Liver (tissue), 9 donors: ENCODE measurements around the gene CFAP54. TPM values are rescaled to one million over a fixed set of nuclear protein-coding genes. Genes with fewer than 3 reads are reported as not detected.

Source experiments
- DNase-seq: peaks from one replicate; pipeline ENCODE4 v3.0.0-alpha.2; 2017; ENCODE audit warnings: low spot score
- H3K27ac ChIP-seq, 2 donors: one replicate each; pipeline ENCODE4 v1.7.0; 2013; ENCODE audit warnings: inconsistent platforms in 2 of 2, low read length in 2 of 2, control low read depth in 1 of 2, low read depth in 1 of 2, mild to moderate bottlenecking in 1 of 2
- H3K27me3 ChIP-seq, 4 donors: one replicate each; pipeline versions ENCODE4 v1.6.1 to v1.7.0; 2013; ENCODE audit warnings: low read length in 3 of 4, inconsistent platforms in 1 of 4, mild to moderate bottlenecking in 1 of 4, moderate library complexity in 1 of 4; ENCODE audit not compliant: control insufficient read depth in 4 of 4, insufficient read depth in 4 of 4
- H3K36me3 ChIP-seq, 4 donors: one replicate each; pipeline versions ENCODE4 v1.6.1 to v1.7.0; 2013; ENCODE audit warnings: low read length in 3 of 4, mild to moderate bottlenecking in 3 of 4, low read depth in 1 of 4, moderate library complexity in 1 of 4; ENCODE audit not compliant: control insufficient read depth in 4 of 4, insufficient read depth in 3 of 4
- H3K4me1 ChIP-seq, 4 donors: one replicate each; pipeline versions ENCODE4 v1.6.1 to v1.7.0; 2013; ENCODE audit warnings: low read length in 3 of 4, mild to moderate bottlenecking in 3 of 4, moderate library complexity in 1 of 4; ENCODE audit not compliant: control insufficient read depth in 4 of 4, insufficient read depth in 4 of 4
- H3K4me3 ChIP-seq, 3 donors: one replicate each; pipeline versions ENCODE4 v1.6.1 to v1.7.0; 2013; ENCODE audit warnings: low read length in 3 of 3, control low read depth in 1 of 3, low read depth in 1 of 3, mild to moderate bottlenecking in 1 of 3
- H3K9ac ChIP-seq, 2 donors: one replicate each; pipeline ENCODE4 v1.7.0; 2013; ENCODE audit warnings: low read length in 2 of 2, mild to moderate bottlenecking in 2 of 2, moderate library complexity in 2 of 2, control low read depth in 1 of 2, low read depth in 1 of 2
- H3K9me3 ChIP-seq, 4 donors: one replicate each; pipeline versions ENCODE4 v1.6.1 to v1.7.0; 2013; ENCODE audit warnings: low read length in 3 of 4; ENCODE audit not compliant: control insufficient read depth in 4 of 4
- ATF3 ChIP-seq: IDR thresholded peaks from 2 replicates; pipeline ENCODE4 v1.6.1; 2016; ENCODE audit warnings: antibody characterized with exemption
- CTCF ChIP-seq: fragments of 150-350 bp; IDR thresholded peaks from 2 replicates; pipeline ENCODE4 v1.5.1; 2017; ENCODE audit warnings: improper control_type of control experiment, low read depth, low read length; ENCODE audit not compliant: missing input control
- EGR1 ChIP-seq, 2 donors: IDR thresholded peaks; 2 replicates each; pipeline ENCODE4 v1.6.1; 2016 to 2018; ENCODE audit warnings: antibody characterized with exemption in 2 of 2, low read depth in 2 of 2
- FOXA1 ChIP-seq: IDR thresholded peaks from 2 replicates; pipeline ENCODE4 v1.6.1; 2016; ENCODE audit warnings: antibody characterized with exemption
- FOXA2 ChIP-seq: IDR thresholded peaks from 2 replicates; pipeline ENCODE4 v1.6.1; 2016; ENCODE audit warnings: antibody characterized with exemption
- GABPA ChIP-seq, 2 donors: IDR thresholded peaks in 1 of 2; conservative IDR thresholded peaks in 1 of 2; 2 replicates each; pipeline ENCODE4 v1.6.1; 2016; ENCODE audit warnings: antibody characterized with exemption in 2 of 2, mild to moderate bottlenecking in 1 of 2, moderate library complexity in 1 of 2
- HNF4G ChIP-seq: IDR thresholded peaks from 2 replicates; pipeline ENCODE4 v1.6.1; 2016; ENCODE audit warnings: antibody characterized with exemption
- JUND ChIP-seq, 2 donors: IDR thresholded peaks; 2 replicates each; pipeline ENCODE4 v1.6.1; 2016; ENCODE audit warnings: antibody characterized with exemption in 2 of 2
- MAX ChIP-seq: IDR thresholded peaks from 2 replicates; pipeline ENCODE4 v1.6.1; 2016; ENCODE audit warnings: antibody characterized with exemption
- RAD21 ChIP-seq, 2 donors: IDR thresholded peaks; 2 replicates each; pipeline ENCODE4 v1.6.1; 2016; ENCODE audit warnings: antibody characterized with exemption in 2 of 2, mild to moderate bottlenecking in 2 of 2
- REST ChIP-seq: IDR thresholded peaks from 2 replicates; pipeline ENCODE4 v1.6.1; 2016; ENCODE audit warnings: antibody characterized with exemption, mild to moderate bottlenecking
- RXRA ChIP-seq, 2 donors: IDR thresholded peaks; 2 replicates each; pipeline ENCODE4 v1.6.1; 2017 to 2018; ENCODE audit warnings: antibody characterized with exemption in 2 of 2, mild to moderate bottlenecking in 1 of 2
- SP1 ChIP-seq: IDR thresholded peaks from 2 replicates; pipeline ENCODE4 v1.6.1; 2018; ENCODE audit warnings: antibody characterized with exemption, mild to moderate bottlenecking
- YY1 ChIP-seq: IDR thresholded peaks from 2 replicates; pipeline ENCODE4 v1.6.1; 2016; ENCODE audit warnings: antibody characterized with exemption, mild to moderate bottlenecking
- ZBTB33 ChIP-seq: IDR thresholded peaks from 2 replicates; pipeline ENCODE4 v1.6.1; 2016; ENCODE audit warnings: antibody characterized with exemption
- WGBS: extraction: QIAGEN DNeasy Blood & Tissue Kit; methylation state at CpG from one replicate; pipeline ENCODE4 v1.1.7; 2013; 5-methylcytosine and 5-hydroxymethylcytosine counted together
- polyA plus RNA-seq, 2 donors: library from polyadenylated mRNA; stranded (reverse) in 1 of 2; unstranded in 1 of 2; fragments of 200-250 nt in 1 of 2; fragments of >200 nt in 1 of 2; fragmentation: Nextera tagmentation in 1 of 2; extraction: Ambion mirVana in 1 of 2; gene quantifications; one replicate each; pipeline versions ENCODE4 v1.2.1 to v1.2.3, GENCODE V29; 2013 to 2015
- total RNA-seq, 2 donors: library from RNA; depleted of rRNA; stranded (reverse); fragments of >200 nt; gene quantifications; one replicate each; pipeline ENCODE4 v1.2.3, GENCODE V29; 2014
- donor health status: healthy.
- donor health status: healthy.
- donor health status: healthy.
- donor health status: healthy.
- donor health status: healthy.

The CFAP54 gene
- total and polyA plus RNA-seq, 4 donors: 0.01 to 0.19 (median 0.15) TPM

- TF ChIP-seq REST (no peak), FOXA2 (no peak), EGR1 (IDR thresholded peaks at IDR 0.05; ENCODE audit: low read depth in 2 of 2) (no peak), MAX (no peak), HNF4G (no peak), JUND (IDR thresholded peaks at IDR 0.05) (no peak), ATF3 (no peak), SP1 (no peak)
These were observed 159.5 kb downstream of the CFAP54 start (continued) for GRCh38 chr12:96648923-96649322.

- peaks cover 0 to 3% (median 0%) of the 10 kb centered on the region in 4 donors for H3K9me3 ChIP-seq
- no peak overlapping the region for H3K4me3 ChIP-seq
- DNase-seq: no peak
- 36% methylated on average over 2 of the region's 2 CpGs for WGBS
- no peaks in the 10 kb centered on the region for H3K27me3 ChIP-seq
- H3K36me3 ChIP-seq: no peaks in the 10 kb centered on the region
- H3K4me1 ChIP-seq: no peaks in the 10 kb centered on the region
- H3K9ac ChIP-seq: no peak overlapping the region
- H3K27ac ChIP-seq: no peak overlapping the region
- TF ChIP-seq YY1 (no peak), RAD21 (IDR thresholded peaks at IDR 0.05) (no peak), FOXA2 (no peak), SP1 (no peak), ZBTB33 (no peak), ATF3 (no peak), EGR1 (IDR thresholded peaks at IDR 0.05; ENCODE audit: low read depth in 2 of 2) (no peak), RXRA (IDR thresholded peaks at IDR 0.05) (no peak), MAX (no peak), GABPA (IDR thresholded peaks at IDR 0.05 in 1 of 2, conservative IDR thresholded peaks at IDR 0.05 in 1 of 2) (no peak)
These were observed 163.5 kb downstream of the CFAP54 start for GRCh38 chr12:96652870-96653269.

GRCh38 chr12:96658075-96658474 lies 168.7 kb downstream of the CFAP54 start:
- no peak for TF ChIP-seq FOXA1
- TF ChIP-seq RXRA (IDR thresholded peaks at IDR 0.05): no peak
- TF ChIP-seq ATF3: no peak
- TF ChIP-seq HNF4G: no peak
- TF ChIP-seq CTCF: no peak
- no peak for TF ChIP-seq FOXA2
- no peak for TF ChIP-seq JUND (IDR thresholded peaks at IDR 0.05)
- TF ChIP-seq MAX: no peak
- no peak for DNase-seq
- no peak overlapping the region for H3K4me3 ChIP-seq
- H3K27ac ChIP-seq: no peak overlapping the region
- 75% methylated on average over 1 of the region's 1 CpG for WGBS
- H3K36me3 ChIP-seq: no peaks in the 10 kb centered on the region
- H3K9ac ChIP-seq: no peak overlapping the region
- no peaks in the 10 kb centered on the region for H3K9me3 ChIP-seq
- H3K27me3 ChIP-seq: no peaks in the 10 kb centered on the region
- H3K4me1 ChIP-seq: no peaks in the 10 kb centered on the region
